Measurements from ENCODE around the gene LHFPL4. TPM values are rescaled to one million over a fixed set of nuclear protein-coding genes. Genes with fewer than 3 reads are reported as not detected.

LHFPL4 gene
- total and polyA plus RNA-seq, 4 donors: 0.08 TPM; not detected in 3

DNA sequence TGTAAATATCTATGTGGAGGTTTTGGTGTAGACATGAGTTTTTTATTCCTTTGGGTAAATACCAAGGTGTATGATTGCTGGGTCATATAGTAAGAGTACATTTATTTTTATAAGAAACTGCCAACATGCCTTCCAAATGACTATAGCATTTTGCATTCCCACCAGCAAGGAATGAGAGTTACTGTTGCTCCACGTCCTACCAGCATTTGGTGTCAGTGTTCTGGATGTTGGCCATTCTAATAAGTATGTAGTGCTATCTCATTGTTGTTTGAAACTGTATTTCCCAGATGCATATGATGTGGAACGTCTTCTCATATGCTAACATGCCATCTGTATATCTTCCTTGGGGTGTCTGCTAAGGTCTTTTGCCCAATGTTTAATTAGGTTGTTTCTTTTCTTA lies 38.7 kb downstream of the LHFPL4 start:
- H3K36me3 ChIP-seq (ENCODE audit: control insufficient read depth in 4 of 4, insufficient read depth in 3 of 4, low read depth in 1 of 4, low read length in 3 of 4): no peaks in the 10 kb centered on the region
- WGBS: 54% methylated on average over 2 of the region's 2 CpGs
- TF ChIP-seq TAF1 (conservative IDR thresholded peaks at IDR 0.05) (no peak), FOXA2 (IDR thresholded peaks at IDR 0.05) (no peak), HNF4G (IDR thresholded peaks at IDR 0.05) (no peak), ZBTB33 (IDR thresholded peaks at IDR 0.05) (no peak), ATF3 (IDR thresholded peaks at IDR 0.05) (no peak)
- TF ChIP-seq, protein P1, sequence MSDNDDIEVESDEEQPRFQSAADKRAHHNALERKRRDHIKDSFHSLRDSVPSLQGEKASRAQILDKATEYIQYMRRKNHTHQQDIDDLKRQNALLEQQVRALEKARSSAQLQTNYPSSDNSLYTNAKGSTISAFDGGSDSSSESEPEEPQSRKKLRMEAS (IDR thresholded peaks at IDR 0.05): no peak
- TF ChIP-seq, protein P2, sequence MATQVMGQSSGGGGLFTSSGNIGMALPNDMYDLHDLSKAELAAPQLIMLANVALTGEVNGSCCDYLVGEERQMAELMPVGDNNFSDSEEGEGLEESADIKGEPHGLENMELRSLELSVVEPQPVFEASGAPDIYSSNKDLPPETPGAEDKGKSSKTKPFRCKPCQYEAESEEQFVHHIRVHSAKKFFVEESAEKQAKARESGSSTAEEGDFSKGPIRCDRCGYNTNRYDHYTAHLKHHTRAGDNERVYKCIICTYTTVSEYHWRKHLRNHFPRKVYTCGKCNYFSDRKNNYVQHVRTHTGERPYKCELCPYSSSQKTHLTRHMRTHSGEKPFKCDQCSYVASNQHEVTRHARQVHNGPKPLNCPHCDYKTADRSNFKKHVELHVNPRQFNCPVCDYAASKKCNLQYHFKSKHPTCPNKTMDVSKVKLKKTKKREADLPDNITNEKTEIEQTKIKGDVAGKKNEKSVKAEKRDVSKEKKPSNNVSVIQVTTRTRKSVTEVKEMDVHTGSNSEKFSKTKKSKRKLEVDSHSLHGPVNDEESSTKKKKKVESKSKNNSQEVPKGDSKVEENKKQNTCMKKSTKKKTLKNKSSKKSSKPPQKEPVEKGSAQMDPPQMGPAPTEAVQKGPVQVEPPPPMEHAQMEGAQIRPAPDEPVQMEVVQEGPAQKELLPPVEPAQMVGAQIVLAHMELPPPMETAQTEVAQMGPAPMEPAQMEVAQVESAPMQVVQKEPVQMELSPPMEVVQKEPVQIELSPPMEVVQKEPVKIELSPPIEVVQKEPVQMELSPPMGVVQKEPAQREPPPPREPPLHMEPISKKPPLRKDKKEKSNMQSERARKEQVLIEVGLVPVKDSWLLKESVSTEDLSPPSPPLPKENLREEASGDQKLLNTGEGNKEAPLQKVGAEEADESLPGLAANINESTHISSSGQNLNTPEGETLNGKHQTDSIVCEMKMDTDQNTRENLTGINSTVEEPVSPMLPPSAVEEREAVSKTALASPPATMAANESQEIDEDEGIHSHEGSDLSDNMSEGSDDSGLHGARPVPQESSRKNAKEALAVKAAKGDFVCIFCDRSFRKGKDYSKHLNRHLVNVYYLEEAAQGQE (IDR thresholded peaks at IDR 0.05): no peak

DNA sequence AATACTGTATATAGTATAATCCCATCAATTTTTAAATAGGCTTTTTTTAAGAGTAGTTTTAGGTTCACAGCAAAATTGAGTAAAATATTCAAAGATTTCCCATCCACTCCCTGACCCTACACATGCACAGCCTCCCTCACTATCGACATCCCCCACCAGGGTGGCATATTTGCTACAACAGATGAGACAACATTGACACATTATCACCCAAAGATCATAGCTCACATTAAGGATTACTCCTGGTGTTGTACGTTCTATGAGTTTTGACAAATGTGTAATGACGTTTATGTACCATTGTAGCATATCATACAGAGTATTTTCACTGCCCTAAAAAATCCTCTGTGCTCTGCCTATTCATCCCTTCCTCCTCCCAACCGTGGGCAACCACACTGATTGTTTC lies 39.3 kb downstream of the LHFPL4 start:
- Histone ChIP-seq H3K9ac (ENCODE audit: low read depth in 1 of 2, low read length in 2 of 2) (no peak overlapping the region), H3K4me1 (ENCODE audit: control insufficient read depth in 4 of 4, insufficient read depth in 4 of 4, low read length in 3 of 4) (no peaks in the 10 kb centered on the region), H3K4me3 (ENCODE audit: low read depth in 1 of 3, low read length in 3 of 3) (no peak overlapping the region), H3K9me3 (ENCODE audit: control insufficient read depth in 4 of 4, low read length in 3 of 4) (no peaks in the 10 kb centered on the region), H3K36me3 (ENCODE audit: control insufficient read depth in 4 of 4, insufficient read depth in 3 of 4, low read depth in 1 of 4, low read length in 3 of 4) (no peaks in the 10 kb centered on the region), H3K27ac (ENCODE audit: low read depth in 1 of 2, low read length in 2 of 2) (no peak overlapping the region), H3K27me3 (ENCODE audit: control insufficient read depth in 4 of 4, insufficient read depth in 4 of 4, low read length in 3 of 4) (peaks cover 0 to 5% (median under 1%) of the 10 kb centered on the region in 4 donors)
- TF ChIP-seq RAD21 (IDR thresholded peaks at IDR 0.05) (no peak), HNF4A (conservative IDR thresholded peaks at IDR 0.05) (no peak), NR2F2 (IDR thresholded peaks at IDR 0.05) (no peak), ZBTB33 (IDR thresholded peaks at IDR 0.05) (no peak), EGR1 (IDR thresholded peaks at IDR 0.05; ENCODE audit: low read depth in 2 of 2) (no peak), TAF1 (conservative IDR thresholded peaks at IDR 0.05) (no peak), CTCF (IDR thresholded peaks at IDR 0.05; ENCODE audit: low read depth, low read length, missing input control) (no peak), YY1 (IDR thresholded peaks at IDR 0.05) (no peak), FOXA2 (IDR thresholded peaks at IDR 0.05) (no peak), FOXA1 (IDR thresholded peaks at IDR 0.05) (no peak), ATF3 (IDR thresholded peaks at IDR 0.05) (no peak), HNF4G (IDR thresholded peaks at IDR 0.05) (no peak), JUND (IDR thresholded peaks at IDR 0.05) (no peak), SP1 (IDR thresholded peaks at IDR 0.05) (no peak)
- TF ChIP-seq, protein P1 (IDR thresholded peaks at IDR 0.05): no peak
- TF ChIP-seq, protein P2 (IDR thresholded peaks at IDR 0.05): no peak
- DNase-seq (ENCODE audit: low spot score): no peak
- 65% methylated on average over 4 of the region's 4 CpGs for WGBS

More for the DNA sequence above, 38.7 kb downstream of the LHFPL4 start:
- Histone ChIP-seq H3K27ac (ENCODE audit: low read depth in 1 of 2, low read length in 2 of 2) (no peak overlapping the region), H3K9me3 (ENCODE audit: control insufficient read depth in 4 of 4, low read length in 3 of 4) (no peaks in the 10 kb centered on the region), H3K27me3 (ENCODE audit: control insufficient read depth in 4 of 4, insufficient read depth in 4 of 4, low read length in 3 of 4) (no peaks in the 10 kb centered on the region), H3K4me3 (ENCODE audit: low read depth in 1 of 3, low read length in 3 of 3) (no peak overlapping the region), H3K4me1 (ENCODE audit: control insufficient read depth in 4 of 4, insufficient read depth in 4 of 4, low read length in 3 of 4) (no peaks in the 10 kb centered on the region), H3K9ac (ENCODE audit: low read depth in 1 of 2, low read length in 2 of 2) (no peak overlapping the region)
- DNase-seq (ENCODE audit: low spot score): no peak

Measured in liver (tissue), 9 donors.